NCI-H2171 (cell line): ENCODE measurements around the gene KLHDC4.
A peak's percentile ranks its signal among the peaks of the same experiment; 100 is the strongest.
"Not testable (repeated sequence)": the region's sequence is repeated elsewhere in the genome, so short reads cannot be mapped to it uniquely, and the experiment has no call there.

Experiments used
- DNase-seq: peaks from one replicate; lab custom pipeline; 2025; lab: John Stamatoyannopoulos, UW

The KLHDC4 gene

DNA sequence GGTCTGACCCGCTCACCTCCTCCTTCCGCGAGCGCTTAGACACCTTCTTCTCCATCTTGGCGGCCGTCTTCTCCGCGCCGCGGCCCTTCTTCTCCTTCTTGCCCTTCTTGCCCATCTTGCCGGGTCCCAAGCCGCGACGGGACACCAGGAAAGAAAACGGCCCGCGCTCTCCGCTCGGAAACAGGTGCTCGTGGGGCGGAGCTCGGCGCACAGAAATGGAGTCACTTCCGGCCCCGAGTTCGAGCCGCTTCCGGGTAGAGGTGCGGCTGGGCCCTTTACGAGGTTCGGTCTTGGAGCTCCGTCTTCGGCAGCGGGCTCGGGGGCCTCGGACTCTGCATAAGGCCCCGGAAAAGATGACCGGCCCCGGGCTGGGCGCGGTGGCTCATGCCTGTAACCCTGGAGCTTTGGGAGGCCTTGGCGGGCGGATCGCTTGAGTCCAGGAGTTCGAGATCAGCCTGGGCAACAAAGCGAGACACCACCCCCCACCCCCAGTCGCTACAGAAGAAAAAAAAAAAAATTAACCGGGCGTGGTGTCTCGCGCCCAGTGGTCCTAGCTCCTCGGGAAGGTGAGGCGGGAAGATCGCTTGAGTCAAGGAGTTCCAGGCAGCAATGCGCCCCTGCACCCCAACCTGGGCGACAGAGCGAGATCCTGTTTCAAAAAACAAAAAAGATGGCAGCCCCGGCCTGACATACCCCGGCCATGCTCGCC lies at the start of gene KLHDC4:
Gene KLHDC4 (minus strand): TSS at position 211 of the 709 bp plus-strand sequence. CDS start 96 bp downstream, at position 115.
- peak; percentile 67 for DNase-seq

DNA sequence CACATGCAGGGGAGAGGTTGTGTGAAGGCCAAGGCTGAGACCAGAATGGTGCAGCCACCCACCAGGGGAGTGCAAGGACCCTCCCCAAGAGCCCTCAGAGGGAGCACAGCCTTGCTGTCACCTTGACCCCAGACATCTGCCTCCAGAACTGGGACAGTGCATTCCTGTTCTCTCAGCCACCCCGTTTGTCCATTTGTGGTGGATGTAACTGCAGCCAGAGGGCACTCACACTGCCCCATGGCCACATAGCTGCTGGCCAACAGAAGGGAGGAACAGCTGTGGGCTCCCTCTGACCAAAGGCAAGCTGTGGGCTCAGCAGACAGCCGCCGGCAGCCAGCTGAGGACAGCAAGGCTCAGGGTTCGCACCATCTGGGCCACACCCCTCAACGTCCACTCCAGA lies 49.8 kb upstream of the KLHDC4 start:
- DNase-seq: no peak

DNA sequence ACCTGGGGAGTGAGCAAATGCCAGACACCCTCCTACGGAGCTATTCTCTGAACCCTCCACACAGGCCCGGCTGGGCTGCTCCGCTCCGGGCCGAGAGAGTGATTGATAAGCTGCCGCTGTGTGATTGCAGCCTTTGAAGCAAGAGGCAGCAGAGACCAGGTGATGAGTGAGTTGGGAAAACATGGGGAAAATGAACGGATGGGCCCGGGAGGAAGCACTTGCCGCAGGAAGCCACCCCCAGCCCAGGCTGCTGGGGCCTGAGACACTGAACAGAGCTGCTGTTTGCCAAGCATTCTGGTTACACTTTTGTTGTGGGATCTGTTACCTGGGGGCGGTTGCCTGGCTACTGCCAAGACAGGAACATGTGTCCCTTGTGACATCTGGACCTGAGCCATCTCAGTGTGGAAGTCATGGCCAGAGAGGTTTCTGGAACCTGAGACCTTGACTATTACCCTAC lies 46.4 kb upstream of the KLHDC4 start:
- no peak for DNase-seq

DNA sequence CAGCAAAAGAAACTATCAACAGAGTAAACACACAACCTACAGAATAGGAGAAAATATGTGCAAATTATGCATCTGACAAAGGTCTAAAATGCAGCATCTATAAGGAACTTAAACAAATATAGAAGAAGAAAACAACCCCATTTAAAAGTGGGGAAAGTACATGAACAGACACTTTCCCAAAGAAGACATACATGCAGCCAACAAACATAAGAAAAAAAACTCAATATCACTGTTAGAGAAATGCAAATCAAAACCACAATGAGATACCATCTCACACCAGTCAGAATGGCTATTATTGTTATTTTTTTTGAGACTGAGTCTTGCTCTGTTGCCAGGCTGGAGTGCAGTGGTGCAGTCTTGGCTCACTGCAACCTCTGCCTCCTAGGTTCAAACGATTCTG lies 45.7 kb upstream of the KLHDC4 start:
- DNase-seq: not testable (repeated sequence)

DNA sequence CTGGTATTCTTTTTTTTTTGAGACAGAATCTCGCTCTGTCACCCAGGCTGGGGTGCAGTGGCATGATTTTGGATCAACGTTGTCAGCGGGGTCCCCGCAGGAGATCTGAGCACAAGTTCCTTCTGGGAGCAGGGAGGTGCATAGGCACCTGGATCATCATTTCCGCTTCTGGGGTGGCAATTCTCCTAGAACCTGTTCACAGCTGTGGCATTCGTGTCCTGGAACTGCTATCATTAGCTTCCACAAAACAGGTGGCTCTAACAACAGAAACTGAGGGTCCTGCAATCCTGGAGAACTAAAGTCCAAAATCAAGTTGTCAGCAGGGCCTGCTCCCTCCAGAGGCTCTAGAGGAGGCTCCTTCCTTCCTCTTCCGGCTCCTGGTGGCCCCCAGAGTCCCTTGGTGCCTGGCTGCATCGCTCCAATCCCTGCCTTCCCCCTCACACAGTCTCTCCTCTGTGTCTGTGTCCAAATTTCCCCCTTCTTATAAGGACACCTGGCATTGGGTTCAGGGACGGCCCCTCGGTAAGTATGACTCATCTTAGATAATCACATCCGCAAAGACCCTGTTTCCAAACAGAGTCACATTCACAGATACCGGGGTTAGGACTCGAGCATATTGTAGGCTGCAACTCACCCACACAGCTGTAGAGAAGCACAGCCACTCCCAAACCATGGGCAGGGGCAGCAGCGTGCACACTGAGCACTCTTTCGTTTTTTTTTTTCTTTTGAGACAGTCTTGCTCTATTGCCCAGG lies 43.5 kb upstream of the KLHDC4 start:
- no peak for DNase-seq

DNA sequence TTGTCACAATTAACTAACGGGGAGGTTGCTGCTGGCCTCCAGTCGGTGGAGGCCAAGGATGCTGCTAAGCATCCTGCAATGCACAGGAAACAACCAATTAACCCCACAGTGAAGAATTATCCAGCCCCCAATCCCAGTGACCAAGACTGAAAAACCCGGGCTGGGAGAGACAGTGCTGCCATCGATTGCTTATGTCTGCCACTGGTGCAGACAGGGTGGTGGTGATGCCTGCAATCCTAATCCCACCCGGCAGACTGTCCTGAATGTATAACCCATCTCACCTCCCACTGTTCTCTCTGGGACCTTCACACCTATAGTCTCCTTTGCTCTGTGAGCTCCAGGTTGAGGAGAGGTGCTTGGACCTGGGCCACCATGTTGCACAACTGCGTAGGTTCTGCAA lies 42.3 kb upstream of the KLHDC4 start:
- DNase-seq: no peak

DNA sequence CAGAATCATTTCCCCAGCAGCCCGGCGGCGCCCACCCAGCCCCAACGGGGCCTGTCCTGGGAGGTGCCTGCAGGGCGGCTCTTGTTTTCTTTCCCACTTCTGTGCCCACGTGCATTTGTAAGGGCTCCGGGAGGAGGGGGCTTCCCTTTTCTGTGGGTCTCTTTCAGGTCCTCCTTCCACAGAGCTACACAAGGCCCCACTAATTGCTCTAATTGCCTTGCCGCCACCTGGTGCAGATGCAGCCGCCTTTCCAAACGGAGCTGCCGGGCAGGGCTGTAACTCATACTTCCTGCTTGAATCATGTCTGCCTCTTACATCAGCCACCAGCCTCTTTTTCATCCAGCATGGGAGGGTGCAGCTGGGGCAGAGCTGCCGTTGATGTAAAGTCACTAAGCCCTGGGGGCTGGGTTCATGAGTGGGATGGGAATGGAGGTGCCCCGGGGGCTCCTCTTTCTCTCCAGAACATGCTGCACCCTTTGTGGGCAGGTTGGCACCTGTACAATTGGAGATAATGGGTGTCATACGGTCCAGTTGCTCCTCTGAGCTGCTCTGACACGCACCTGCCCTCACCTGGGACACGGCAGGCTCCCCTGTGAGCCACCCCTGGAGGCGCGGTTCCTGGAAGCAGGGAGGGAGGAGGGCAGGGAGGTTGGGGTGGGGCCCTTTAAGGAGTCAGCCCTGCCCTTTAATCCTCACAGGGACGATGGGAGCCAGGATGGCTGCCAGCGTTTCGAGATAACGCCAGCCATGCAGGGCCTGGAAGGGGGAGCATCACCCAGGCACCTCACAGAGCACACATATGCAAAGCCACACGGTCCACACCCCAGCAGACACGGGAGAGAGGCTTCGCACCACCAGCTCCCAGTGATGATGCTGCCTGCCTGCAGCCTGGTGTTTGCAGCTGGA lies 41.1 kb upstream of the KLHDC4 start:
- peak; percentile 99 for DNase-seq

DNA sequence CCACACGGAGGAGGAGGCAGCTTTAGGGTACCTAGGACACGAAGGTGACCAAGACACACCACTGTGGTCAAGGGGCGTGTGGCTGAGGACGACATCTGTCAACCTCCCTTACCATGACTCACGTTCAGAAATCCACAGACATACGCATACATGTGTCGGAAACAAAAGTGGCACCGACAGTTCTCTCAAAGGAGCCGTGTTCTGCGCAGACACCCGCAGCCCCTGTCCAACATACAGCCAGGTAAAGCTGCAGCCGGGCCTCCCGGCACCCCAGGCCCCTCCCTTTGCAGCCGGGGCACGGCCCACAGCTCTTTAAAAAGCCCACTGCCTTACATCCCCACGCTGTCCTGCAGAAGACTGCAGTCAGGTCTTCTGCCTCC lies 40.5 kb upstream of the KLHDC4 start:
- DNase-seq: no peak

DNA sequence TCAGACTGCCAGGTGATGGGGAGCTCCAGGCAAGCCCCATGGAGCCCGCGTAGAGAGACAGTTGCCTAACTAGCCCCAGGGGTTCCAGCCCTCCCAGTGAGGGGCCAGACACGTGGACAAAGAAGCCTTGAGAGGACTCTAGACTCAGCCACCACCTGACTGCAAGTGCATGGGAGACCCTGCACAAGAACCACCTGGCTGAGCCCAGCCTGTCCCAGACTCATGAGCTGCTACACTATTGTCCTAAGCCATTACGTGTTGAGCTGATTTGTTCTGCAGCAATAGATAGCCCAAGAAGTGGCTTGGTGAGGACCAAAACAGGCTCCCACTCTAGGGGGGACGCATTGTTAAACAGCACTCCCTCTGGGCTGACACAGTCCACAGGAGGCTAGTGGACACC lies 37.6 kb upstream of the KLHDC4 start:
- no peak for DNase-seq

DNA sequence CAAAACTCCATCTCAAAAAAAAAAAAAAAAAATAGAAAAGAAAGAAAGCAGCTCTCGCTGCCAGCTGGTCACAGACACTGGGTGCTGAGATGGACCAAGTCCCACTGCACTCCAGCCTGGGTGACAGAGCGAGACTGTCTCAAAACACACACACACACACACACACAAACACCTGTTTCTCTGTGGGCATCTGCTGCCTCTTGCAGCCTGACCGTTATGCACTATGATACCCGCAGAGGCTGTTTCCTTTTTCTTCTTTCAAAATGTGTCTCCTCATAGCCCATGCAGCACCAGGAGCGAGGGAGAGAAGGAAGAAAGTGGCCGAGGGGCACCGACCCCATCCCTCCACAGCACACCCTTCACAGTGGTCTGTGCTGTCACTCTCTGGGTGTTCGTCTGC lies 36.9 kb upstream of the KLHDC4 start:
- no peak for DNase-seq

DNA sequence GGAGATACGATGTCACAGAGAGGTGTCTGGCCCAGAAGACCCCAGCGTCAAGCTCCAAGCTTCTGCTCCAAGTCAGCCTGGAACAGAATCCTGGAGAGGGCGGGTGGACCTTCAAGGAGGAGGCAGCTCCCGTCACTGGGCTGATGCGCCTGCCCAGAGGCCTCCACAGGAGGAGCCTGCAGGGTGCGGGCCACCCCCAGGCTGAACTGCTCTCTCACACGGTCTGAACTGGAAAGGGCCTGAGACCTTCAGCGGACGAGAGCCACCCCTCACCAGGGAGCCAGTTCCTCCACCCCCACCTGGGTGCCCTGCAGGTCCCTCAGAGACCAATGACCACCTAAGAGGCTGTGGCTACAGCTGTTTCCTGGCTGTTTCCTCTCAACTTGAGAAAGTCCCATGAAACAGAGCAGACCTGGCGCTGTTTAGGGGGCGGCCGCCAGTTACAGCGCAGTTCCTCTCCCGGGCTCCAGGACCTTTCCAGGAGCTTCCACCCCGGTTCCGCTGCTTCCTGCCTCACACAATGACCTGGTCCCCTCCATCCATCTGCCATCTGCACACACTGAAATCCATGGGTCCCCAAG lies 36.0 kb upstream of the KLHDC4 start:
- DNase-seq: no peak

DNA sequence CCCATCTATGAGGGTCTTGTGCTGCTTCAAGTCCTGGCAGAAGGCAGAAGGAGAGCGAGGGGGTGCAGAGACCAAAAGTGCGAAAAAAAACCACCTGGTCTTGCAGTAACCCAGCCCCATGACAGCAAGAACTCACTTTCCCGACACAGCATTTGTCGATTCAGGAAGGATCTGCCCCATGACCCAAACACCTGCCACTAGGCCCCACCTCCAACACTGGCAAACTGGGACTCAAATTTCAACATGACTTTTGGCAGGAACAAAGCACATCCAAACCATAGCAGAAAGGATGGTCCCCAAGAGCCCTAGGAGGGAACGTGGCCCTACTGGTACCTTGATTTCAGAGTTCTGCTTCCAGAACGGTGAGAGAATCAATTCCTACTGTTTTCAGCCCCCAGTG lies 34.7 kb upstream of the KLHDC4 start:
- peak; percentile 38 for DNase-seq

DNA sequence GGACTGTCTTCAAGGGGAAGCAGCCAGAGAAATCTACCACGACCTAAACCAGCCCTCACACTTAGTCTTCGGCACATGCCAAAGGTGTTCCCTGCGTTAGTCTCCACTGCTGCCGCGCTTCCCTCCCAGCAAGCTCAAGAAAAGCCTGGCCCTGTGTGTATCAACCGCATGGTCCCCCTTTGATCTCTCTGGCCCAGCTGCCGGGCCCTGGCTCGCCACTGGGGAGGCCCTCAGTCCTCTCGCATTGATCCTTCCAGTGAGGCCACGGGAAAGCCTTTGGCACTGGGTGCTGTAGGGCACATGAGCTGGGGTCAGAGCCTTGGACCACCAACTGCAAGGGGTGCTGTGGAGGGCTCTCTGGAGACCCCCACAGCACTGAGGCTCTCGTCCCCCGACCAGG lies 29.6 kb upstream of the KLHDC4 start:
- no peak for DNase-seq

DNA sequence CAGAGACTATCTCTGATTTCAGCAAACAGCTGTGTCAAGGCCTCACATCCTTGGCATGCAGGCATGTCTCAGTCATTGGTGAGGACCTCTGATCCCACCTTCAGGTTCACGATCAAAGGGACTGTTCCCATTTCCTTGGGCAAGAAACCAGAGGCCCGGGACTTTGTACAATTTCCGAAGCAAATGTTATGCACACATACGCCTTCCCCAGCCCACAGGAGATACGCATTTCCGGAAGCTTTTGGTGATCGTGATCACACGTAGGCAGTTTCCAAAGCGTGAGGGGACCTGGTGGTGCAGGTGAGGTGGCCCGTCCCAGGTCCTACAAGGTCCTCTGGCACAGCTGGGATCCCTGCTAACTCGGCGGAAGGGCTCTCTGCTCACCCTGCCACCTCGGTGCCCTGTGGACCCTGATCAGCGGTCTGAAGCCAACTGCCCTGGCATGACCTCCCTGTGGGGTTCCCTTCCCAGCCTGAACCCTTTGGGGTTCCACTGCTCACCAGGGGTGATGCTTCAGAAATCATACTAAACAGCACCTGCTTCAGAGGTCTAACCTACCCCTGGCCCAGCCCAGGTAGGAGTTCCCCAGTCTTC lies 28.8 kb upstream of the KLHDC4 start:
- no peak for DNase-seq

DNA sequence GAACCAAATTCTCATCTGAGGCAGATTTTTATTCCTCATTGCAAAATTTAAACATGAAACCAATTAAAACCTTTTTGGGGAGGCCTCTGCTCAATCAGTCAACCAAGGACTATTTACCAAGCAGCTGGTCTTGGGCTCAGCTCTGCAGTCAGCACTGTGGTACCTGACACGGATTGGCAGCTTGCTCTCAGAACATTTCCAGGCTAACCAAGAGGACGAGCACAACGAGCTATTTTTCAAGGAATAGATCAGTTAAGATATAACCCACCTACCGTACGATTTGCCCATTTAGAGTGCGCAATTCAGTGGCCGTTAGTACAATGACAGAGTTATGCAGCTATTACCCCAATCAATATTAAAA lies 26.4 kb upstream of the KLHDC4 start:
- no peak for DNase-seq

DNA sequence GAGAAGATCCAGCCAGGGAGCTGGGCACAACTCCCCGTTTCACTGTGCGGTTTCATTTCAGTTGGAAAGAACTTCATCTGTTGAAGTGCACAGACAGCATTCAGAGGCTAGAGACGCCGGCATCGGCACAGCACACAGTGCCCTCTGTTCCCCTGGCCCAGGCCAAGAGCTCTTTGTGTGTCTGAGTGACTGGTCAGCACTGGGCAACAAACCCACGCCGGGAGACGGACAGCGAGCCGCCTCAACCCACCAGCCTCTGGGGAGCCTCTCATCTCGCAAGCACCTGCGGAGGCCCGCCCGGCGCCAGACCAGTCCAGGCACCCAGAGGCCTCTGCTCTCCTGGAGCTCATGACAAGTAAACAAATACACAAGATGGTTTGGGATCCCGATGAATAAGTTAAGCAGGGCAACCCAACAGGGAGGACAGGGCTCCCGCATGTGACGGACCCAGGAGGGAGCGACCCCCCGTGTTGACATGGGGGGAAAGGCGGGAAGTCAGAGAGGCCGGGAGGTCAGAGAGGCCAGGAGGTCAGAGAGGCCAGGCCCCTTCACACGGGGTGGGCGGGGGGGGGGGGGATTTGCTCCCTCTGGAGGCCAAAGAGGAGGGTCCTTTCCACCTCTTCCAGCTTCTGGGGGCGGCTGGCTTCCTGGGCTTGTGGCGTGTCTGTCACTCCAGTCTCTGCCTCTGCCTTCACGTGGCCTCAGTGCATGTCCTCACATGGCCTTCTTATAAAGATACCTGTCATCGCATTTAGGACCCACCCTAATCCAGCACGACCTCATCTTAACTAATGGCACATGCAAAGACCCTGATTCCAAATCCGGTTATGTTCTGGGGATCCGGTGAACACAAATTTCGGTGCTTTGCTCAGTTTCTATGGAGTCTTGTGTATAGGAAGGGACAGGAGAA lies 25.8 kb upstream of the KLHDC4 start:
- no peak for DNase-seq

DNA sequence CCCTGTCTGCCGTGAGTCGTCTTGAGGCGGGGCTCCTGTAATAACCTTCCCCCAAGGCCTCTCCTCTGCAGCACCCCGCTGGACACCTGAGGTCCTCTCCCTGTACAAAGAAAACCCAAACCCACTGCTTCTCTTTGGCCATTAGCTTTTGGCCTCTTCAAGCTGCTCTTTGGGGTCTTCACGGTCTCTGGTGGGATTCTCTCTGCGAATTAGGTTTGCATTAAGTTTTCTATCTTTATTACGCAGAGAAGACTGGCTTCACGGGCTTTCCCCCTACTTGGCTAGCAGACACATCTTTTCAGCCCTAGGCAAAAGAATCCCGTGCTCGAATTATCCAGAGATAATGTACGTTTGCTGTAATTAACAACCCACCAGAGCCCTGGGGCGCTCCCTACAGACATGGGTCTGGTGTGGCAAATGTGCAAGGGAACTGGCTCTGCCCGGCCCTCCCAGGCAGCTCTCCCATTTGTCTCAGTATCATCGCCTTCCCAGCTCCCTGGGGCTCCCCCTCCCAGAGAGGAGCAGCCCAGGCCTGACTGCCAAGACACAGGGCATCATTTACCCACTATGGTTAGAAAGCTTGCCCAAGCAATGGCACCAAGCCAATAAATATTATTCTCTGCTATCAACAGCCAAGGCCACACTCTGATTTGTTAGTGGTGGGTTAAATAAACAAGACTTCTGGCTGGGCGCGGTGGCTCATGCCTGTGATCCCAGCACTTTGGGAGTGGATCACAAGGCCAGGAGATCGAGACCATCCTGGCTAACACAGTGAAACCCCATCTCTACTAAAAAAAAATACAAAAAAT lies 24.7 kb upstream of the KLHDC4 start:
- no peak for DNase-seq

DNA sequence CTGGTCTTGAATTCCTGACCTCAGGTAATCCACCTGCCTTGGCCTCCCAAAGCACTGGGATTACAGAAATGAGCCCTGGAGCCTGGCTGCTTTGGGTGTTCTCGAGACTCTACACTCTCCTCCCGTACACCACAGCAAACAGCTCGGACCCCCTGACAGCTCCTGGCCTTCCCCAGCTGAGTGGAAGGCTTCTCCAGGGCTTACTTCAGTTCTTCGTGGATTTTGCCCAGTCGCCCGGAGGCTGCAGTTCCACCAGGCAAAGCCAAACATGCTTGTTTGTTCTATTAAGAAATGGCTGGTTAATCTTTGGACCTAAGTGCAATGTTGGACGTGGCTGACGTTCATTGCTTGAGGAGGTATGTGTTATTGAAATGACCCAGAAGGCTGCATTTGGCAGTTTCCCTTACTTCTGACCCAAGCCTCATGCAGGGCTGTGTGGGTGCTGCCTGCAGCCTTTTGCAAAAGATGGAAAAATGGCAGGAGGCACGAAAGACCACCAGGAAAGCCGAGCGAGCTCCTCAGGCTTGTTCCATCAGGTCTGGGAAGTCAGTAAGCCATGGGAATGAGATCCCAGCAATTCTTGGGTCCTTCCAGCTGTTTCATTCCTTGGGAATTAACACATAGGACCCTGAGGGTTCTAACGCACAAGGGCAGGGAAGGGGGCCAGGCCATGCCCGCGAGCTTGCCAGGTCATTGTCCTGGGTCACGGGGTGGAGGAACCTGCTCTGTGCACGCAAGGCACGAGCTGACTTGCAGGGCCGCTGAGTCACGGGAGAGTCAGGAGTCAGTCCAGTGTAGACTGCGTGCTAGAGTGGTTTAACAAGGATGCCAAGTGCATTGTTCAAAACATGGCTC lies 23.9 kb upstream of the KLHDC4 start:
- DNase-seq: no peak
